ENCODE results near the gene MCRS1. TPM values are rescaled to one million over a fixed set of nuclear protein-coding genes. Genes with fewer than 3 reads are reported as not detected.

MCRS1 gene
- total RNA-seq, 1 experiment from 2014 or later = 28.6 TPM

DNA sequence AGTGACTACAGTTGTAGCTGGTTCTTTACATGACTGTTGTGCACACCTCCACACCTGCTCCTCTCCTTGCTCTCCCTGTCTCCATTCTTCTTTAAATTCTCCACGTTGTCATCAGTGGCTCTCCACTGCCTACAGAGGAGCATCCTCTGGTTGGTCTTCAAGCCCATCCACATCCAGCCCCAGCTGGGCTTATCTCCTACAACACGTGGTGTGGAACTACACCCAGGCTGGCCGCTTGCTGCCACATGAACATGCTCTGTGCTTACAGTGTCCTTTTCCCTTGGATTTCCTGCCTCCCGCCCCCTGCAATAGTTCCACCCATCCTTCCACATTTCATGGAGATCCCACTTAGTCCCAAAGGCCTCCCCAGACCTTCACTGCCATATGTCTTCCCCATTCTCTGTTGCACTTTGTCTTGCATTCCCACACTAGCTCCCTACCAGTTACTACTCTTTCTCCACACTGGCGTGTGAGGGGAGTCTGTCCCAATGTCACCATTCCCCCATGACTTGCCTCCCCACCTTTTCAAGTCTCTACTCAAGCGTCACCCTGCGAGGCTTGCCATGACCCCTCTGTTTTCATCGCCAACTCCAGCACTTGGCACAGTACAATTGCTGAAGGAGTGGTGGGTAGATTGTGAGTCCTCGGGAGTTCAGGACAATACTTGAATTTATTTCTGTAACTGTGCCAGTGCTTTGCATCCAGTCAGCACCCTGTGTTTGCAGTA is 9.8 kb upstream of the MCRS1 start:
- Histone ChIP-seq H3K9ac (ENCODE audit: low read length) (no peak overlapping the region), H3K4me3 (ENCODE audit: low read length) (no peak overlapping the region), H3K9me2 (replicated peaks; ENCODE audit: insufficient read depth, low read length) (no peaks in the 10 kb centered on the region), H3K4me1 (ENCODE audit: low read length) (peaks cover 6% of the 10 kb centered on the region; the same call in 1 of the 2 replicates), H3K9me3 (ENCODE audit: low read length) (no peaks in the 10 kb centered on the region), H3K36me3 (ENCODE audit: insufficient read depth, low read length) (peaks cover 13% of the 10 kb centered on the region; the same call in 1 of the 2 replicates), H3K79me2 (ENCODE audit: low read length) (peaks cover 27% of the 10 kb centered on the region), H3K27me3 (ENCODE audit: low read length) (no peaks in the 10 kb centered on the region), H2AFZ (ENCODE audit: low read length) (no peak overlapping the region), H3K4me2 (ENCODE audit: low read depth, low read length, poor library complexity, severe bottlenecking) (no peak overlapping the region), H4K20me1 (ENCODE audit: insufficient read depth, low read depth, low read length) (no peaks in the 10 kb centered on the region), H3K27ac (ENCODE audit: low read length) (no peak overlapping the region)
- DNase-seq = no peak

- DNase-seq = peak; percentile 70
- peak overlapping the region; percentile 93 for H3K4me2 ChIP-seq (ENCODE audit: low read depth, low read length, poor library complexity, severe bottlenecking)
- no peaks in the 10 kb centered on the region for H3K9me2 ChIP-seq (replicated peaks; ENCODE audit: insufficient read depth, low read length)
- no peaks in the 10 kb centered on the region for H3K9me3 ChIP-seq (ENCODE audit: low read length)
- H2AFZ ChIP-seq (ENCODE audit: low read length) = peak overlapping the region; percentile 87
- H3K27ac ChIP-seq (ENCODE audit: low read length) = no peak overlapping the region
- H3K9ac ChIP-seq (ENCODE audit: low read length) = peak overlapping the region; percentile 91
- H4K20me1 ChIP-seq (ENCODE audit: insufficient read depth, low read depth, low read length) = no peaks in the 10 kb centered on the region
- peaks cover 26% of the 10 kb centered on the region for H3K4me1 ChIP-seq (ENCODE audit: low read length)
- H3K79me2 ChIP-seq (ENCODE audit: low read length) = peaks cover 77% of the 10 kb centered on the region
- no peaks in the 10 kb centered on the region for H3K27me3 ChIP-seq (ENCODE audit: low read length)
- peak overlapping the region; percentile 85 for H3K4me3 ChIP-seq (ENCODE audit: low read length)
- H3K36me3 ChIP-seq (ENCODE audit: insufficient read depth, low read length) = peaks cover 12% of the 10 kb centered on the region; the same call in 1 of the 2 replicates
These were observed 660 bp upstream of the MCRS1 start for GRCh38 chr12:49568442-49569162.

DNA sequence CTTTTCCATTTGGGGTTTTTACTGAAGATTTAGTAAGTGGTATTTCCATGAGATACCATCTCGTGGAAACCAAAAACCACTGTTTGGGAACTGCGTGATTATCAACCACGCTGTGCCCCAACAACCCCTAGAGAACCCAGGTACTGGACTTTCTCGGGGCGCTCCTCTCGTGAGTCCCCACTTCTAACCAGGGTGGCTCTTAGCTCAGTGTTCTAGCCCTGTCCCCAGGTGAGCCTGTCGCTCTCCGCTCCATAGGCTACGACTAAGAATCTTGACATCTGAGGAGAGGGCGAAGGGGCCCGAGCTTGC is 686 bp downstream of the MCRS1 start:
- H3K4me2 ChIP-seq (ENCODE audit: low read depth, low read length, poor library complexity, severe bottlenecking) = peak overlapping the region; percentile 93
- peak overlapping the region; percentile 44; the same call in 1 of the 2 replicates for H2AFZ ChIP-seq (ENCODE audit: low read length)
- H3K79me2 ChIP-seq (ENCODE audit: low read length) = peaks cover 64% of the 10 kb centered on the region
- H3K27me3 ChIP-seq (ENCODE audit: low read length) = no peaks in the 10 kb centered on the region
- peak overlapping the region; percentile 21; the same call in 1 of the 2 replicates for H3K27ac ChIP-seq (ENCODE audit: low read length)
- no peaks in the 10 kb centered on the region for H4K20me1 ChIP-seq (ENCODE audit: insufficient read depth, low read depth, low read length)
- peaks cover 26% of the 10 kb centered on the region for H3K4me1 ChIP-seq (ENCODE audit: low read length)
- no peaks in the 10 kb centered on the region for H3K9me3 ChIP-seq (ENCODE audit: low read length)
- H3K36me3 ChIP-seq (ENCODE audit: insufficient read depth, low read length) = peaks cover 9% of the 10 kb centered on the region; the same call in 1 of the 2 replicates
- H3K4me3 ChIP-seq (ENCODE audit: low read length) = peak overlapping the region; percentile 85
- peak; percentile 56 for DNase-seq
- peak overlapping the region; percentile 91 for H3K9ac ChIP-seq (ENCODE audit: low read length)
- H3K9me2 ChIP-seq (replicated peaks; ENCODE audit: insufficient read depth, low read length) = no peaks in the 10 kb centered on the region

GRCh38 chr12:49566361-49566760 is 1.6 kb downstream of the MCRS1 start:
- Histone ChIP-seq H4K20me1 (ENCODE audit: insufficient read depth, low read depth, low read length) (no peaks in the 10 kb centered on the region), H3K4me1 (ENCODE audit: low read length) (peaks cover 26% of the 10 kb centered on the region), H3K4me3 (ENCODE audit: low read length) (peak overlapping the region; percentile 85), H3K9ac (ENCODE audit: low read length) (peak overlapping the region; percentile 91), H3K4me2 (ENCODE audit: low read depth, low read length, poor library complexity, severe bottlenecking) (peak overlapping the region; percentile 93), H2AFZ (ENCODE audit: low read length) (no peak overlapping the region), H3K9me2 (replicated peaks; ENCODE audit: insufficient read depth, low read length) (no peaks in the 10 kb centered on the region), H3K27ac (ENCODE audit: low read length) (no peak overlapping the region), H3K79me2 (ENCODE audit: low read length) (peaks cover 55% of the 10 kb centered on the region), H3K9me3 (ENCODE audit: low read length) (no peaks in the 10 kb centered on the region), H3K27me3 (ENCODE audit: low read length) (no peaks in the 10 kb centered on the region), H3K36me3 (ENCODE audit: insufficient read depth, low read length) (peaks cover 9% of the 10 kb centered on the region; the same call in 1 of the 2 replicates)
- DNase-seq = no peak

GRCh38 chr12:49565406-49566265 is 2.3 kb downstream of the MCRS1 start:
- Histone ChIP-seq H3K27me3 (ENCODE audit: low read length) (no peaks in the 10 kb centered on the region), H3K36me3 (ENCODE audit: insufficient read depth, low read length) (peaks cover 12% of the 10 kb centered on the region; the same call in 1 of the 2 replicates), H3K27ac (ENCODE audit: low read length) (no peak overlapping the region), H3K79me2 (ENCODE audit: low read length) (peaks cover 48% of the 10 kb centered on the region), H3K4me1 (ENCODE audit: low read length) (peaks cover 22% of the 10 kb centered on the region), H3K4me2 (ENCODE audit: low read depth, low read length, poor library complexity, severe bottlenecking) (no peak overlapping the region), H3K9me2 (replicated peaks; ENCODE audit: insufficient read depth, low read length) (no peaks in the 10 kb centered on the region), H3K4me3 (ENCODE audit: low read length) (no peak overlapping the region), H3K9me3 (ENCODE audit: low read length) (no peaks in the 10 kb centered on the region), H3K9ac (ENCODE audit: low read length) (no peak overlapping the region), H4K20me1 (ENCODE audit: insufficient read depth, low read depth, low read length) (no peaks in the 10 kb centered on the region), H2AFZ (ENCODE audit: low read length) (no peak overlapping the region)
- DNase-seq = no peak

GRCh38 chr12:49564686-49565405 is 3.1 kb downstream of the MCRS1 start:
- Histone ChIP-seq H3K9ac (ENCODE audit: low read length) (no peak overlapping the region), H3K4me2 (ENCODE audit: low read depth, low read length, poor library complexity, severe bottlenecking) (no peak overlapping the region), H3K9me2 (replicated peaks; ENCODE audit: insufficient read depth, low read length) (no peaks in the 10 kb centered on the region), H2AFZ (ENCODE audit: low read length) (no peak overlapping the region), H3K27ac (ENCODE audit: low read length) (no peak overlapping the region), H3K27me3 (ENCODE audit: low read length) (no peaks in the 10 kb centered on the region), H3K36me3 (ENCODE audit: insufficient read depth, low read length) (peaks cover 12% of the 10 kb centered on the region; the same call in 1 of the 2 replicates), H3K4me1 (ENCODE audit: low read length) (peaks cover 18% of the 10 kb centered on the region), H3K9me3 (ENCODE audit: low read length) (no peaks in the 10 kb centered on the region), H3K79me2 (ENCODE audit: low read length) (peaks cover 40% of the 10 kb centered on the region), H3K4me3 (ENCODE audit: low read length) (no peak overlapping the region), H4K20me1 (ENCODE audit: insufficient read depth, low read depth, low read length) (no peaks in the 10 kb centered on the region)
- DNase-seq = no peak

GRCh38 chr12:49563951-49564685 is 3.8 kb downstream of the MCRS1 start:
- Histone ChIP-seq H3K36me3 (ENCODE audit: insufficient read depth, low read length) (peaks cover 12% of the 10 kb centered on the region; the same call in 1 of the 2 replicates), H3K4me1 (ENCODE audit: low read length) (peaks cover 13% of the 10 kb centered on the region), H3K27me3 (ENCODE audit: low read length) (no peaks in the 10 kb centered on the region), H3K9me2 (replicated peaks; ENCODE audit: insufficient read depth, low read length) (no peaks in the 10 kb centered on the region), H2AFZ (ENCODE audit: low read length) (no peak overlapping the region), H3K9me3 (ENCODE audit: low read length) (no peaks in the 10 kb centered on the region), H3K9ac (ENCODE audit: low read length) (no peak overlapping the region), H4K20me1 (ENCODE audit: insufficient read depth, low read depth, low read length) (no peaks in the 10 kb centered on the region), H3K79me2 (ENCODE audit: low read length) (peaks cover 33% of the 10 kb centered on the region), H3K4me3 (ENCODE audit: low read length) (no peak overlapping the region), H3K27ac (ENCODE audit: low read length) (no peak overlapping the region), H3K4me2 (ENCODE audit: low read depth, low read length, poor library complexity, severe bottlenecking) (no peak overlapping the region)
- no peak for DNase-seq
